Mesenchymal stem cell (in vitro differentiated cells and primary cell): ENCODE data around the gene C10orf90.

ENCODE experiments used
- DNase-seq: peaks from one replicate; pipeline ENCODE4 v3.0.0-alpha.2; 2013
- H2AFZ ChIP-seq: one replicate; pipeline ENCODE4 v1.6.1; 2013; ENCODE audit warnings: low read depth, mild to moderate bottlenecking, control low read depth, inconsistent platforms, low read length, moderate library complexity
- H2AK5ac ChIP-seq: 2 replicates; pipeline ENCODE4 v1.6.1; 2013; ENCODE audit warnings: low read length, moderate library complexity, mild to moderate bottlenecking, inconsistent platforms; ENCODE audit not compliant: severe bottlenecking
- H2BK120ac ChIP-seq: one replicate; pipeline ENCODE4 v1.6.1; 2013; ENCODE audit warnings: low read depth, mild to moderate bottlenecking, inconsistent platforms, low read length, moderate library complexity
- H2BK12ac ChIP-seq, 2 experiments: one replicate each; pipeline ENCODE4 v1.6.1; 2013; ENCODE audit warnings: inconsistent platforms in 2 of 2, low read length in 2 of 2, mild to moderate bottlenecking in 2 of 2, moderate library complexity in 2 of 2, control low read depth in 1 of 2
- H2BK15ac ChIP-seq: one replicate; pipeline ENCODE4 v1.6.1; 2013; ENCODE audit warnings: mild to moderate bottlenecking, low read depth, inconsistent platforms; ENCODE audit not compliant: poor library complexity, severe bottlenecking
- H2BK5ac ChIP-seq: 2 replicates; pipeline ENCODE4 v1.6.1; 2013; ENCODE audit warnings: low read depth, mild to moderate bottlenecking, low read length, control low read depth, inconsistent platforms; ENCODE audit not compliant: poor library complexity, severe bottlenecking
- H3K14ac ChIP-seq, 2 experiments: one replicate each; pipeline ENCODE4 v1.6.1; 2013; ENCODE audit warnings: inconsistent platforms in 2 of 2, low read length in 2 of 2, control low read depth in 1 of 2, mild to moderate bottlenecking in 1 of 2, moderate library complexity in 1 of 2
- H3K18ac ChIP-seq, 2 experiments: one replicate each; pipeline ENCODE4 v1.6.1; 2013; ENCODE audit warnings: inconsistent platforms in 2 of 2, low read length in 2 of 2, control low read depth in 1 of 2, low read depth in 1 of 2, mild to moderate bottlenecking in 1 of 2
- H3K23ac ChIP-seq, 2 experiments: one replicate each; pipeline ENCODE4 v1.6.1; 2013; ENCODE audit warnings: inconsistent platforms in 2 of 2, low read length in 2 of 2, mild to moderate bottlenecking in 2 of 2, moderate library complexity in 2 of 2, control low read depth in 1 of 2
- H3K27ac ChIP-seq: 2 replicates; pipeline ENCODE4 v1.5.1; 2013; ENCODE audit warnings: mild to moderate bottlenecking, moderate library complexity, low read length, control low read depth, inconsistent platforms; ENCODE audit not compliant: poor library complexity, severe bottlenecking
- H3K27me3 ChIP-seq, 2 experiments: 2 replicates each; pipeline versions ENCODE4 v1.6.1 to v1.7.0; 2013; ENCODE audit warnings: low read length in 2 of 2, mild to moderate bottlenecking in 2 of 2, moderate library complexity in 2 of 2, control low read depth in 1 of 2, inconsistent platforms in 1 of 2; ENCODE audit not compliant: control insufficient read depth in 1 of 2, insufficient read depth in 1 of 2
- H3K36me3 ChIP-seq, 2 experiments: 2 replicates each; pipeline versions ENCODE4 v1.6.1 to v1.7.0; 2013; ENCODE audit warnings: low read length in 2 of 2, control low read depth in 1 of 2, inconsistent platforms in 1 of 2, low read depth in 1 of 2, mild to moderate bottlenecking in 1 of 2; ENCODE audit not compliant: insufficient read depth in 2 of 2, control insufficient read depth in 1 of 2
- H3K4ac ChIP-seq, 2 experiments: one replicate each; pipeline ENCODE4 v1.6.1; 2013; ENCODE audit warnings: inconsistent platforms in 2 of 2, low read length in 2 of 2, mild to moderate bottlenecking in 2 of 2, moderate library complexity in 2 of 2, control low read depth in 1 of 2, low read depth in 1 of 2
- H3K4me1 ChIP-seq: 2 replicates; pipeline ENCODE4 v1.6.1; 2013; ENCODE audit warnings: low read depth, low read length, control low read depth; ENCODE audit not compliant: control insufficient read depth, insufficient read depth
- H3K4me2 ChIP-seq: 2 replicates; pipeline ENCODE4 v1.6.1; 2013; ENCODE audit warnings: low read length, mild to moderate bottlenecking, inconsistent platforms; ENCODE audit not compliant: poor library complexity, severe bottlenecking
- H3K4me3 ChIP-seq, 2 experiments: 2 replicates each; pipeline versions ENCODE4 v1.5.1 to v1.7.0; 2013; ENCODE audit warnings: low read length in 2 of 2, mild to moderate bottlenecking in 2 of 2, control low read depth in 1 of 2, low read depth in 1 of 2; ENCODE audit not compliant: insufficient read depth in 1 of 2
- H3K79me1 ChIP-seq: replicated peaks from 2 replicates; pipeline ENCODE4 v1.6.1; 2013; ENCODE audit warnings: mild to moderate bottlenecking, control low read depth, low read length, inconsistent platforms; ENCODE audit not compliant: poor library complexity, severe bottlenecking
- H3K9ac ChIP-seq: 2 replicates; pipeline ENCODE4 v1.7.0; 2013; ENCODE audit warnings: mild to moderate bottlenecking, low read length, moderate library complexity
- H3K9me3 ChIP-seq: 2 replicates; pipeline ENCODE4 v1.7.0; 2013; ENCODE audit warnings: mild to moderate bottlenecking, low read length; ENCODE audit not compliant: control insufficient read depth
- H4K8ac ChIP-seq: one replicate; pipeline ENCODE4 v1.6.1; 2013; ENCODE audit warnings: inconsistent platforms, mild to moderate bottlenecking, low read length, moderate library complexity
- H4K91ac ChIP-seq: one replicate; pipeline ENCODE4 v1.6.1; 2013; ENCODE audit warnings: mild to moderate bottlenecking, low read length, inconsistent platforms
- WGBS: methylation state at CpG from one replicate; pipeline ENCODE4 v1.1.7; 2013; ENCODE audit warnings: mixed read lengths; 5-methylcytosine and 5-hydroxymethylcytosine counted together

The C10orf90 gene

GRCh38 chr10:126536148-126536547, 134.3 kb downstream of the C10orf90 start:
- no peak overlapping the region for H3K4me3 ChIP-seq
- H2BK12ac ChIP-seq = no peak overlapping the region
- no peak overlapping the region for H2BK15ac ChIP-seq
- H3K4ac ChIP-seq = no peak overlapping the region
- no peak overlapping the region for H2BK120ac ChIP-seq
- no peaks in the 10 kb centered on the region for H3K79me1 ChIP-seq
- H4K91ac ChIP-seq = no peak overlapping the region
- no peak overlapping the region for H3K9ac ChIP-seq
- H3K14ac ChIP-seq = no peak overlapping the region
- peak; percentile 29 for DNase-seq
- H3K4me1 ChIP-seq = no peaks in the 10 kb centered on the region
- H3K9me3 ChIP-seq = no peaks in the 10 kb centered on the region
- H3K27ac ChIP-seq = no peak overlapping the region
- H3K18ac ChIP-seq = no peak overlapping the region
- no peak overlapping the region for H2BK5ac ChIP-seq
- no peak overlapping the region for H2AFZ ChIP-seq
- no peak overlapping the region for H3K23ac ChIP-seq
- no peak overlapping the region for H2AK5ac ChIP-seq
- no peaks in the 10 kb centered on the region for H3K36me3 ChIP-seq
- H3K4me2 ChIP-seq = no peak overlapping the region
- no peak overlapping the region for H4K8ac ChIP-seq
- 75% methylated on average over 8 of the region's 10 CpGs for WGBS
- H3K27me3 ChIP-seq = peaks cover 29 to 37% of the 10 kb centered on the region in 2 experiments

DNA sequence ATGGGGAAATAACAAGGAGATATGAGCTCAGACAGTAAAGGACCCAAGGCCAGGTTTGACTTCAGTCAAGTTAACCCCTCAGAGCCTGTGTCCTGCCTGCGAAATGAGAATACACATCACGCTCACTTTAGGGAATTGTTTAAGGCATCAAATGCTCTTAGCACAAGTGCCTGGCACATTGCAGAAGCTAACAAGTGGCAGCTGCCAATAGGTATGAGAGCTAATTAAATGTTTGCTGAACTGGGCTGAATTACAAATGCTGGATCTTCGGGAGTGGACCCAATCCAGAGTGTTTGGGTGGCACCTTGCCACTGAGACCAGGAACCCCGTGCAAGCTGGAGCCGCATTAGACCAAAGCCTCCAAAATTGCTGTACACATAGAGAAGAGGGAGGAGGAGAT, 136.8 kb downstream of the C10orf90 start:
- H2AK5ac ChIP-seq = no peak overlapping the region
- no peak overlapping the region for H2BK120ac ChIP-seq
- no peak overlapping the region for H3K4ac ChIP-seq
- no peaks in the 10 kb centered on the region for H3K4me1 ChIP-seq
- no peak overlapping the region for H3K9ac ChIP-seq
- H3K36me3 ChIP-seq = no peaks in the 10 kb centered on the region
- no peak overlapping the region for H3K4me2 ChIP-seq
- no peak overlapping the region for H2BK15ac ChIP-seq
- no peak overlapping the region for H3K14ac ChIP-seq
- H2AFZ ChIP-seq = no peak overlapping the region
- no peak overlapping the region for H4K91ac ChIP-seq
- WGBS = 94% methylated on average over 5 of the region's 5 CpGs
- no peaks in the 10 kb centered on the region for H3K9me3 ChIP-seq
- peaks cover 23 to 32% of the 10 kb centered on the region in 2 experiments for H3K27me3 ChIP-seq
- no peaks in the 10 kb centered on the region for H3K79me1 ChIP-seq
- H3K18ac ChIP-seq = no peak overlapping the region
- no peak overlapping the region for H4K8ac ChIP-seq
- no peak overlapping the region for H3K27ac ChIP-seq
- no peak for DNase-seq
- H3K4me3 ChIP-seq = no peak overlapping the region
- H2BK5ac ChIP-seq = no peak overlapping the region
- H2BK12ac ChIP-seq = no peak overlapping the region
- H3K23ac ChIP-seq = no peak overlapping the region

- H3K14ac ChIP-seq = no peak overlapping the region
- no peak overlapping the region for H4K91ac ChIP-seq
- no peaks in the 10 kb centered on the region for H3K79me1 ChIP-seq
- 89% methylated on average over 8 of the region's 8 CpGs for WGBS
- no peak overlapping the region for H4K8ac ChIP-seq
- no peaks in the 10 kb centered on the region for H3K9me3 ChIP-seq
- no peak overlapping the region for H3K9ac ChIP-seq
- no peak overlapping the region for H2BK5ac ChIP-seq
- H3K4me2 ChIP-seq = no peak overlapping the region
- no peak overlapping the region for H3K4me3 ChIP-seq
- H3K36me3 ChIP-seq = no peaks in the 10 kb centered on the region
- H2BK12ac ChIP-seq = no peak overlapping the region
- H3K4ac ChIP-seq = no peak overlapping the region
- H3K27ac ChIP-seq = no peak overlapping the region
- H2BK15ac ChIP-seq = no peak overlapping the region
- no peaks in the 10 kb centered on the region for H3K4me1 ChIP-seq
- no peak for DNase-seq
- H3K23ac ChIP-seq = no peak overlapping the region
- H2AK5ac ChIP-seq = no peak overlapping the region
- peaks cover 22 to 23% of the 10 kb centered on the region in 2 experiments for H3K27me3 ChIP-seq
- H3K18ac ChIP-seq = no peak overlapping the region
- no peak overlapping the region for H2BK120ac ChIP-seq
- no peak overlapping the region for H2AFZ ChIP-seq
Observed at GRCh38 chr10:126528315-126528835, 142.1 kb downstream of the C10orf90 start.

DNA sequence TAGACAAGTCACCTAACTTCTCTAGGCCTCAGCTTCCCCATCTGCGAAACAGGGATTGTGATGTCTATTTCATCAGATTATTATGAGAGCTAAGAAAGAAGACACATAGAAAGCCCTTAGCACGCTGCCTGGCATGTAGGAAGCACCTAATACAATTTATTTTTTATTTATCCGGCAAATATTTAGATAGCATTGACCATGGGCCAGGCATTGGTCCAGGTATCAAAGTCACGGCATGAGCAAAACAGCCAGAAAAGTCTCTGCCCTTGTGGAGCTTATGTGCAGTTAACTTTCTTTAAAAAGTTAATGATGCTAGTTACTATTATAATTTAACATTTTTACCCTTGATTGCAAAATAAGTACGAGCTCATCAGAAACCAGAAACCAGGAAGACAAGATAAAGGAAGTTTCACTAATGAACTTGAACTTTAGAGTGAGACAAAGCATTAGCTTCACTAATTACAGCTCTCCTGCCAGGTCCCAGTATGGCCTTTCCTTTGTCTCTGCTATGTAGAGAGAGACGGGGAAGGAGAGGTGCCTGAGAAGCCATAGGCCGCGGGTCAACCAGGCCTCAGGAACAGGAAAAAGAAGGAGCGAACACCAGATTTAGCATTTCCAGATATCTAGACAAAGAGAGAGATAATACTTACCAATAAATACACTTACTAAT, 142.7 kb downstream of the C10orf90 start:
- Histone ChIP-seq H2BK12ac (no peak overlapping the region), H2BK15ac (no peak overlapping the region), H2BK120ac (no peak overlapping the region), H2BK5ac (no peak overlapping the region), H3K23ac (no peak overlapping the region), H3K36me3 (no peaks in the 10 kb centered on the region), H3K18ac (no peak overlapping the region), H3K4me2 (no peak overlapping the region), H2AK5ac (no peak overlapping the region), H4K8ac (no peak overlapping the region), H3K79me1 (no peaks in the 10 kb centered on the region), H3K4me3 (no peak overlapping the region), H3K27me3 (peaks cover 27 to 28% of the 10 kb centered on the region in 2 experiments), H2AFZ (no peak overlapping the region), H3K4me1 (no peaks in the 10 kb centered on the region), H4K91ac (no peak overlapping the region), H3K27ac (no peak overlapping the region), H3K4ac (no peak overlapping the region), H3K9me3 (no peaks in the 10 kb centered on the region), H3K14ac (no peak overlapping the region), H3K9ac (no peak overlapping the region)
- 83% methylated on average over 2 of the region's 9 CpGs for WGBS
- DNase-seq = no peak
